Common myeloid progenitor, CD34-positive (primary cell): ENCODE results near the gene TIGD3.

Experiments
- CTCF ChIA-PET: fragments of 350-600 bp; sonication (Branson Sonifier 250); formaldehyde crosslinking; loops from one replicate; lab custom pipeline; 2021; ENCODE audit warnings: antibody characterized with exemption; lab: Charles Lee
- POLR2A ChIA-PET: fragments of 350-600 bp; sonication (Branson Sonifier 250); formaldehyde crosslinking; loops from one replicate; lab custom pipeline; 2021; ENCODE audit warnings: antibody characterized with exemption; lab: Charles Lee
- DNase-seq, 3 donors: peaks; one replicate each; pipeline versions ENCODE4 v3.0.0 to v3.0.0-alpha.2; 2013
- H3K27ac ChIP-seq, 2 experiments: 1 replicate in 1 of 2; 2 replicates in 1 of 2; pipeline ENCODE4 v1.7.0; 2013; ENCODE audit warnings: inconsistent platforms in 2 of 2, low read length in 2 of 2, mild to moderate bottlenecking in 2 of 2, low read depth in 1 of 2, moderate library complexity in 1 of 2; ENCODE audit not compliant: severe bottlenecking in 2 of 2, insufficient read depth in 1 of 2, poor library complexity in 1 of 2
- H3K27me3 ChIP-seq, 5 experiments: replicated peaks in 2 of 5; 1 replicate in 3 of 5; 2 replicates in 2 of 5; pipeline versions ENCODE4 v1.6.1 to v1.7.0; 2013; ENCODE audit warnings: low read length in 4 of 5, mild to moderate bottlenecking in 2 of 5, moderate library complexity in 2 of 5, inconsistent platforms in 1 of 5; ENCODE audit not compliant: insufficient read depth in 5 of 5, control insufficient read depth in 4 of 5
- H3K36me3 ChIP-seq, 4 experiments: 1 replicate in 2 of 4; 2 replicates in 2 of 4; pipeline versions ENCODE4 v1.6.1 to v1.7.0; 2013; ENCODE audit warnings: low read length in 3 of 4, control low read depth in 1 of 4, mild to moderate bottlenecking in 1 of 4; ENCODE audit not compliant: control insufficient read depth in 4 of 4, insufficient read depth in 4 of 4
- H3K4me1 ChIP-seq, 4 experiments: 1 replicate in 3 of 4; 2 replicates in 1 of 4; pipeline versions ENCODE4 v1.6.1 to v1.7.1; 2013; ENCODE audit warnings: low read length in 3 of 4, mild to moderate bottlenecking in 3 of 4, control low read depth in 1 of 4, inconsistent platforms in 1 of 4, moderate library complexity in 1 of 4; ENCODE audit not compliant: control insufficient read depth in 4 of 4, insufficient read depth in 4 of 4; ENCODE audit errors: control extremely low read depth in 1 of 4
- H3K4me3 ChIP-seq, 7 experiments: 1 replicate in 4 of 7; 2 replicates in 3 of 7; pipeline versions ENCODE4 v1.5.1 to v1.7.0; 2013; ENCODE audit warnings: mild to moderate bottlenecking in 7 of 7, low read length in 6 of 7, moderate library complexity in 6 of 7, inconsistent platforms in 2 of 7, low read depth in 2 of 7, control low read depth in 1 of 7; ENCODE audit not compliant: insufficient read depth in 4 of 7, control insufficient read depth in 1 of 7; ENCODE audit errors: extremely low read depth in 1 of 7
- H3K9me3 ChIP-seq, 5 experiments: 1 replicate in 4 of 5; 2 replicates in 1 of 5; pipeline versions ENCODE4 v1.6.1 to v1.7.1; 2013; ENCODE audit warnings: low read length in 4 of 5, mild to moderate bottlenecking in 2 of 5, inconsistent platforms in 1 of 5, low read depth in 1 of 5, moderate library complexity in 1 of 5; ENCODE audit not compliant: control insufficient read depth in 4 of 5, insufficient read depth in 2 of 5; ENCODE audit errors: control extremely low read depth in 1 of 5
- WGBS: methylation state at CpG from one replicate; pipeline ENCODE4 v1.1.5; 2013; ENCODE audit not compliant: insufficient coverage; 5-methylcytosine and 5-hydroxymethylcytosine counted together

TIGD3 gene

GRCh38 chr11:65375012-65375411 lies 20.5 kb downstream of the TIGD3 start:
- WGBS: 96% methylated on average over 6 of the region's 8 CpGs
- DNase-seq: no peak
- Histone ChIP-seq H3K27me3 (no peaks in the 10 kb centered on the region), H3K4me3 (no peak overlapping the region), H3K4me1 (peaks cover 0 to 44% (median 31%) of the 10 kb centered on the region in 4 experiments), H3K27ac (no peak overlapping the region), H3K9me3 (no peaks in the 10 kb centered on the region), H3K36me3 (no peaks in the 10 kb centered on the region)
- POLR2A ChIA-PET: interaction anchor here (0.7 kb wide), 1 partner anchor 52 kb away, joined by 3 read pairs; no protein-coding TSS in a partner anchor
- CTCF ChIA-PET: interaction anchor here (0.8 to 1.5 kb wide), 9 partner anchors 10 to 165 kb away, joined by 3 to 5 read pairs (median 3); no protein-coding TSS in a partner anchor

- no peak overlapping the region for H3K27ac ChIP-seq
- H3K27me3 ChIP-seq: no peaks in the 10 kb centered on the region
- WGBS: 98% methylated on average over 16 of the region's 16 CpGs
- no peaks in the 10 kb centered on the region for H3K9me3 ChIP-seq
- no peak for DNase-seq
- H3K4me1 ChIP-seq: peaks cover 0 to 50% (median 38%) of the 10 kb centered on the region in 4 experiments
- ChIA-PET POLR2A (interaction anchor here (0.6 kb wide), 1 partner anchor 44 kb away, joined by 3 read pairs; no protein-coding TSS in a partner anchor), CTCF (interaction anchor here (1.0 to 1.5 kb wide), 5 partner anchors 9 to 164 kb away, joined by 3 to 5 read pairs (median 4); no protein-coding TSS in a partner anchor)
- H3K36me3 ChIP-seq: no peaks in the 10 kb centered on the region
- no peak overlapping the region for H3K4me3 ChIP-seq
These were observed 21.7 kb downstream of the TIGD3 start for GRCh38 chr11:65376138-65376713.

- H3K27me3 ChIP-seq: no peaks in the 10 kb centered on the region
- peaks cover 0 to 53% (median 44%) of the 10 kb centered on the region in 4 experiments for H3K4me1 ChIP-seq
- DNase-seq: no peak
- no peak overlapping the region for H3K27ac ChIP-seq
- H3K36me3 ChIP-seq: no peaks in the 10 kb centered on the region
- 92% methylated on average over 8 of the region's 8 CpGs for WGBS
- POLR2A ChIA-PET: no interaction called here
- no peaks in the 10 kb centered on the region for H3K9me3 ChIP-seq
- CTCF ChIA-PET: interaction anchor here (7.1 kb wide), 1 partner anchor 41 kb away, joined by 85 read pairs; no protein-coding TSS in a partner anchor
- H3K4me3 ChIP-seq: no peak overlapping the region
These were observed 22.5 kb downstream of the TIGD3 start for GRCh38 chr11:65377036-65377435.

- DNase-seq: peak in 2 of 3 donors; percentile 63 to 68
- CTCF ChIA-PET: interaction anchor here (0.7 to 7.1 kb wide), 19 partner anchors 10 to 164 kb away, joined by 3 to 85 read pairs (median 4); partner anchors contain the start of gene MALAT1
- H3K4me3 ChIP-seq: peak overlapping the region in 1 of 7 experiments; percentile 30
These were observed 23.2 kb downstream of the TIGD3 start for GRCh38 chr11:65377777-65378176.

GRCh38 chr11:65378208-65378927 lies 23.8 kb downstream of the TIGD3 start:
- Histone ChIP-seq H3K27me3 (no peaks in the 10 kb centered on the region), H3K4me1 (peaks cover 0 to 63% (median 57%) of the 10 kb centered on the region in 4 experiments), H3K4me3 (peak overlapping the region in 1 of 7 experiments; percentile 30), H3K36me3 (no peaks in the 10 kb centered on the region), H3K27ac (peak overlapping the region in 1 of 2 experiments; percentile 69), H3K9me3 (no peaks in the 10 kb centered on the region)
- DNase-seq: peak; percentile 69 to 88 (median 87)
- ChIA-PET POLR2A (interaction anchor here (0.5 to 2.6 kb wide), 16 partner anchors 11 to 285 kb away, joined by 3 to 14 read pairs (median 4); partner anchors contain the start of genes MALAT1 and NEAT1), CTCF (interaction anchor here (0.7 to 7.1 kb wide), 22 partner anchors 8 to 163 kb away, joined by 3 to 85 read pairs (median 4); partner anchors contain the start of genes FRMD8 and MALAT1)
- 5% methylated on average over 11 of the region's 19 CpGs for WGBS

More at GRCh38 chr11:65377777-65378176, 23.2 kb downstream of the TIGD3 start:
- POLR2A ChIA-PET: interaction anchor here (0.5 to 2.6 kb wide), 15 partner anchors 10 to 286 kb away, joined by 3 to 14 read pairs (median 4); partner anchors contain the start of genes MALAT1 and NEAT1
- peaks cover 0 to 57% (median 51%) of the 10 kb centered on the region in 4 experiments for H3K4me1 ChIP-seq
- no peaks in the 10 kb centered on the region for H3K36me3 ChIP-seq
- peak overlapping the region in 1 of 2 experiments; percentile 69 for H3K27ac ChIP-seq
- H3K9me3 ChIP-seq: no peaks in the 10 kb centered on the region
- H3K27me3 ChIP-seq: no peaks in the 10 kb centered on the region
- WGBS: 80% methylated on average over 7 of the region's 8 CpGs

GRCh38 chr11:65378928-65379638 lies 24.5 kb downstream of the TIGD3 start:
- WGBS: 99% methylated on average over 10 of the region's 14 CpGs
- POLR2A ChIA-PET: interaction anchor here (0.7 to 2.6 kb wide), 8 partner anchors 17 to 128 kb away, joined by 3 to 14 read pairs (median 6); partner anchors contain the start of gene NEAT1
- Histone ChIP-seq H3K4me3 (no peak overlapping the region), H3K27me3 (no peaks in the 10 kb centered on the region), H3K36me3 (no peaks in the 10 kb centered on the region), H3K4me1 (peaks cover 0 to 70% (median 63%) of the 10 kb centered on the region in 4 experiments), H3K27ac (no peak overlapping the region), H3K9me3 (no peaks in the 10 kb centered on the region)
- DNase-seq: no peak
- CTCF ChIA-PET: interaction anchor here (0.7 to 7.1 kb wide), 23 partner anchors 8 to 162 kb away, joined by 3 to 85 read pairs (median 5); partner anchors contain the start of genes FRMD8 and MALAT1
